ENCODE data around the gene NPIPB6. TPM values are rescaled to one million over a fixed set of nuclear protein-coding genes. Genes with fewer than 3 reads are reported as not detected.
"Not testable (repeated sequence)": the region's sequence is repeated elsewhere in the genome, so short reads cannot be mapped to it uniquely, and the experiment has no call there.

The NPIPB6 gene
- total RNA-seq = 1 to 10 TPM in 3 of 10 donors, under 1 TPM in 5, not detected in 2; 0.25 to 1.8 (median 0.72) TPM
- polyA plus RNA-seq = under 1 TPM; 0.12 to 0.22 TPM
- long read RNA-seq, donor 1 = 0 reads
- long read RNA-seq, donor 2 = 0 reads
- long read RNA-seq, donor 3 = 0 reads

DNA sequence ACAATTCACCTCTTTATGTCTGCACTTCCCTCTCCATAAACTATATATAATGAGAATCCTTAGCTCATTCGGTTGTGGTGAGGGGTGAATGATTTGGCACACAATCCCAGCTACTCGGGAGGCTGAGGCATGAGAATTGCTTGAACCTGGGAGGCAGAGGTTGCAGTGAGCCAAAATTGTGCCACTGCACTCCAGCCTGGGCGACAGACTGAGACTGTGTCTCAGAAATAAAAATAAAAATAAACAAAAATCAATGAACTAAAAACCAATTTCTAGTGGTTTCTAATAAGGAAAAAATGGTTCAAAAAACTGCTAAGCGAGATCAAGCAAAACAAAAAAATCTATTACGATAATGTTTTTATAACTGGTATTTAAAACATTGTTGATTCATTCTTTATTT lies at the start of gene NPIPB6:
NPIPB6 (minus strand) TSS at position 101 of the 400 bp plus-strand sequence. CDS start 686 bp downstream, outside the sequence.
- H3K36me3 ChIP-seq; intact Hi-C loops (cut with DNase I); H3K27ac ChIP-seq; ATAC-seq; H3K27me3 ChIP-seq; H3K4me3 ChIP-seq; H3K4me1 ChIP-seq; H3K9me3 ChIP-seq; DNase-seq: not testable (repeated sequence)
- no CpG with 5 or more reads among the region's 5 CpGs for WGBS, 2 donors

DNA sequence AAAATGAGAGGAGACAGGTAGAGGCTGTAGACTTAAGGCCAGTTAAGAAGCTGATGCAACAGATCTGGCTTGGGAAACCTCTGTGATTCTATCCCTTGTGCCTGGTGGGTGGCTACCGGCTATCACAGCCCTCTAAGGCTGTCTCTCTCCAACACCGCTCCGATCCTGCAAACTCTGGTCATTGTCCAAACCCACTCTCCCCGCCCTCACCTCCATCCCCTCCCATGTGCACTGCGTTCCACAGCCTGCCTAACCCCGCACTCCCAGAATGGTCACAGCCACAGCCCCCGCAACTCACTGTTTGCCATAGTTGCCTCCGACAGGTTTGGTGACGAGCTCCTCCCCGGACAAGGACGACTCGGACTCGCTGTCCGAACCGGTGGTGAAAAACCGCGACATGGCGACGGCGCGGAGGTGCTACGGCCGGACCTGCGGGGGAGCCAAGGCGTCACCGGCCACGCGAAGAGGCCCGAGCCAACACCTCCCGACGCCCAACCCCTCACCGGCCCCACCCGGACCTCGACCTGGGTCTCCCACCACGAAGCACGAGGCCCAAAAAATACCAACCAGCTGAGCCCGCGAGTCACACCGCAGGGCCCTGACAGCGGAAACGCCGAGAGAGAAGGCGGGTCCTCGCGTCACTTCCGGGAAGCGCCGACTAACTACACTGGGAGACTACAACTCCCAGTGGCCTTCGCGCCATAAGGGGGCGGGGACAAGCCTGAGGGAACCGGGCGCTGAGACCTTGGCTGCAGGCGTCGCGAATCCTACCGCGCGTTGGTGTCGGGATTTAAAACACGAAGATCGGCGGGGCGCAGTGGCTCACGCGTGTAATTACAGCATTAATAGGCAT lies 40.1 kb upstream of the NPIPB6 start, which contains the start of gene EIF3CL:
EIF3CL (minus strand) TSS at position 622 of the 853 bp plus-strand sequence; CDS start at position 399, 223 bp downstream.
- WGBS, 2 donors = no CpG with 5 or more reads among the region's 66 CpGs
- peak within 1 kb of the TSS in 6 of 10 donors; percentile 27 to 47 (median 36) for H3K4me3 ChIP-seq
- intact Hi-C loops (cut with DNase I) = not testable (repeated sequence)

DNA sequence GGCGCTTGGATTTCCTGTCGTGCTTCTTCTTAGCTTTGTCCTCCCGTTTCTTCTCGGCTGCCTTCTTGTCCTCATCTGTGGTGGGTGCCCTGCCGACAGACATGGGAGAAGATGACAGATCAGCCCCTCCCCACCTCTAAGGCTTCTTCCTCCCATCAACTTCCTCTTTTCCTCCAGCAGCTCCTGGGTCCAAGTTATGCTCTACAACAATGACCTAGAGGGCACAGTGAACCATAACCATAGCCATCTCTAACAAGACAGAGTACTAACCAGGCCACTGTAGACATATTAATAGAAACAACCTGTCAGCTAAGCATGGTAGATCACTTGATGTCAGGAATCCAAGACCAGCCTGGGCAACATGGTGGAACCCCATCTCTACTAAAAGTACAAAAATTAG lies 28.7 kb upstream of the NPIPB6 start:
- H3K27me3 ChIP-seq; H3K27ac ChIP-seq; intact Hi-C loops (cut with DNase I); H3K4me1 ChIP-seq; ATAC-seq; H3K36me3 ChIP-seq; H3K9me3 ChIP-seq; H3K4me3 ChIP-seq; DNase-seq: not testable (repeated sequence)
- WGBS, 2 donors = no CpG with 5 or more reads among the region's 5 CpGs

More for the DNA sequence above, 40.1 kb upstream of the NPIPB6 start, which contains the start of gene EIF3CL:
- H3K27ac ChIP-seq, H3K36me3 ChIP-seq, H3K9me3 ChIP-seq, DNase-seq, H3K4me1 ChIP-seq, H3K27me3 ChIP-seq: not testable (repeated sequence)
- ATAC-seq = peak; percentile 99 to 100 (median 100)

DNA sequence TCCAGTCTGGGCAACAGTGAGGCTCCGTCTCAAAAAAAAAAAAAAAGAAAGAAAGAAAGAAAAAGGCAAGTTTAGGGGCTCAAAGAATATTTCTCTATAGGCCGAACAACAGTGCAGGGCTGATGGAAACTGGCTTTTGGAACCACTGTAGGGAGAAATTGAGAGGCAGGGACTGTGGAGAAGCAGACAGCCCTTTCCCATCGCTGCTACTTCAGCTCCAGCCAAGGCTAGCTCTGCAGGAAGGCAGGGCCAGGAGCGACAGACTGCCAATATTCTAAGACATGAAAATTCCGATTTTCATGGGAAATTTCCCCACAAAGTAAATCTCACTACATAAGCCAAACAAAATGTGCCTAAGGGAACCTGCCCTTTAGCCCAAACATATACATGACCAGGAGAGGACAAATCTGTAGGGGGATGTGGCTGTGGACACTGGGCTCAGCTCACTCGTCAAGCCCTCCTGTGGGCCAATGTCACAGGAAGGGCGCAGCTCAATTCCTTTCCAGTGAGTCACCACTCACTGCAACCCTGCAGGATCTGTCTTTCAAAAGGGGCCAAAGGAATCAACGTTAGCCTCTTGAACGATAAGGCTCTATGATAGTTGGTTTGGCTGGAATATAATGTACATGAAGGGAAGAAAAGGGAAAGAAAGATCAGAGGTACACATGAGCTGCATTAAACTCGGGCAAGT lies 19.0 kb upstream of the NPIPB6 start:
- intact Hi-C loops (cut with DNase I); H3K27me3 ChIP-seq; H3K4me1 ChIP-seq; DNase-seq; H3K9me3 ChIP-seq; H3K36me3 ChIP-seq; H3K27ac ChIP-seq; H3K4me3 ChIP-seq: not testable (repeated sequence)
- ATAC-seq = peak in 7 of 8 donors; percentile 79 to 93 (median 88)
- WGBS, 2 donors = 62 to 100% methylated on average over 1 to 2 of the region's 10 CpGs

DNA sequence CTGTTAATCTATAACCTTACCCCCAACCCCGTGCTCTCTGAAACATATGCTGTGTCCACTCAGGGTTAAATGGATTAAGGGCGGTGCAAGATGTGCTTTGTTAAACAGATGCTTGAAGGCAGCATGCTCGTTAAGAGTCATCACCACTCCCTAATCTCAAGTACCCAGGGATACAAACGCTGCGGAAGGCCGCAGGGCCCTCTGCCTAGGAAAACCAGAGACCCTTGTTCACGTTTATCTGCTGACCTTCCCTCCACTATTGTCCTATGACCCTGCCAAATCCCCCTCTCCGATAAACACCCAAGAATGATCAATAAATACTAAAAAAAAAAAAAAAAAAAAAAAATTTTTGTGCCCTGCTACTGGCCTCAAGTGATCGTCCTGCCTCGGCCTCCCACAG lies 14.5 kb upstream of the NPIPB6 start:
- WGBS, 2 donors = 74 to 86% methylated on average over 4 of the region's 10 CpGs
- H3K36me3 ChIP-seq; H3K27ac ChIP-seq; H3K9me3 ChIP-seq; H3K27me3 ChIP-seq; H3K4me1 ChIP-seq; intact Hi-C loops (cut with DNase I); H3K4me3 ChIP-seq; ATAC-seq; DNase-seq: not testable (repeated sequence)

DNA sequence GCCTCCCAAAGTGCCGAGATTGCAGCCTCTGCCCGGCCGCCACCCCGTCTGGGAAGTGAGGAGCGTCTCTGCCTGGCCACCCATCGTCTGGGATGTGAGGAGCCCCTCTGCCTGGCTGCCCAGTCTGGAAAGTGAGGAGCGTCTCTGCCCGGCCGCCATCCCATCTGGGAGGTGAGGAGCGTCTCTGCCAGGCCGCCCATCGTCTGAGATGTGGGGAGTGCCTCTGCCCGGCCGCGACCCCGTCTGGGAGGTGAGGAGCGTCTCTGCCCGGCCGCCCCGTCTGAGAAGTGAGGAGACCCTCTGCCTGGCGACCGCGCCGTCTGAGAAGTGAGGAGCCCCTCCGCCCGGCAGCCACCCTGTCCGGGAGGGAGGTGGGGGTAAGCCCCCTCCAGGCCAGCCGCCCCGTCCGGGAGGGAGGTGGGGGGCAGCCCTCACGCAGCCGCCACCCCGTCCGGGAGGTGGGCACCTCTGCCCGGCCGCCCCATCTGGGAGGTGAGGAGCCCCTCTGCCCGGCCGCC lies 13.9 kb upstream of the NPIPB6 start:
- H3K4me3 ChIP-seq; intact Hi-C loops (cut with DNase I); ATAC-seq; H3K27ac ChIP-seq; H3K36me3 ChIP-seq; H3K9me3 ChIP-seq; H3K27me3 ChIP-seq; H3K4me1 ChIP-seq; DNase-seq: not testable (repeated sequence)
- 94 to 98% methylated on average over 23 to 28 of the region's 38 CpGs for WGBS, 2 donors

DNA sequence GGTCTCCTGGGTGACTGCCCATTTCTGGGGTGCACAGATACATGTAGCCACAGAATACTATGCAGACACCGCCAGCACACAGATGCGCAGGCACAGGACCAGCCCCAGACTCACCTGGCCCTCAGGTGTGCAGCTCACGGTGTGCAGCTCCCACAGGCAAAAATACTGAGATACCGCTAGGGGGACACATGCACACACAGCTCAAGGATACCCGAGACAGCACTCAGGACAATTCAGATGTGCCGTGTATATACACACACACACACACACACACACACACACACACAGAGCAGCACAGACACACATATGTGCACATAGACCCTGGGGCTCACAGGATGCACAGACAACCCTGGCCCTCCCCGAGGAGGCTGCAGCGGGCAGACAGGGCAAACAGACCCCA lies 11.8 kb upstream of the NPIPB6 start:
- H3K27ac ChIP-seq; H3K36me3 ChIP-seq; DNase-seq; intact Hi-C loops (cut with DNase I); H3K4me3 ChIP-seq; H3K4me1 ChIP-seq; H3K9me3 ChIP-seq; H3K27me3 ChIP-seq: not testable (repeated sequence)
- WGBS, 2 donors = 4 to 7% methylated on average over 3 of the region's 8 CpGs
- peak in 6 of 8 donors; percentile 39 to 69 (median 47) for ATAC-seq

DNA sequence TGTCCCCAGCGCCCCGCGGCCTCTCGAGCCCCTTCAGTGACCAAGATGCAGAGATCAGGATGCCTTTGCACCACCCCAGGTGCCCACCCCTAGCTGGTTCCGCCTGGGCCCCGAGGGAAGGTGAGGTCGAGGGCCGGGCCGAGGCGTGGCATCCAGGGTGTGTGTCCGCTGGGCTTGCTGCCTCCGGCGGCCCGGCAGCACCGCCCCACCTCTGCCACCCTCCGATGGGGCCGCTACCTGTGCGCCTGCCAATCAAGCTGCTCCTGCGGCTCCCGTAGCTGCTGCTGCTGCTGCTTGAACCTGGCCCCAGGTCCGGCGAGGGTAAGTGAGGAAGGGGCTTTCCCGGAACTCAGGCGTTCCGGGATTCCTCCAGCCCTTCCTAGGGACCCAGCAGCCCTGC lies 11.0 kb upstream of the NPIPB6 start:
- H3K36me3 ChIP-seq; DNase-seq; H3K4me1 ChIP-seq; H3K27me3 ChIP-seq; intact Hi-C loops (cut with DNase I); H3K27ac ChIP-seq; H3K4me3 ChIP-seq; H3K9me3 ChIP-seq: not testable (repeated sequence)
- peak in 1 of 8 donors; percentile 31 for ATAC-seq
- 0 to 2% methylated on average over 6 of the region's 25 CpGs for WGBS, 2 donors

DNA sequence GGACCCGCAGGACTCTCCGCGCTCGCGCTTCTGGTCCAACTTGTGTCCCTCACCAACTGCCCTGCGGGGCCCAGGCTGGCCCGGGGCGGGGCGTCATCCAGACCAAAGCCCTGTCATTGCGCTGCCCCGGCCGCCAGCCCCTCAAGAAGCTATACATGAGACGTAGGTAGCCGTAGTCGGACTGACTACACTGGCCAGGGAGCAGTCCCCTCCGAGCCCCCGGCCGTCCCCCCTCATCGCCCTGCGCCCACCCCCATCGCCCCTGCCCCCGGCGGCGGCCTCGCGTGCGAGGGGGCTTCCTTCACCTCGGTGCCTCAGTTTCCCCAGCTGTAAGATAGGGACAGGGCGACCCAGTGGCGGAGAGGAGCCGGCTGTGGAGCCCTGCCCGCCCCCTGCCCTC lies 4.6 kb upstream of the NPIPB6 start:
- H3K36me3 ChIP-seq; H3K27ac ChIP-seq; H3K9me3 ChIP-seq; H3K4me1 ChIP-seq; DNase-seq; intact Hi-C loops (cut with DNase I); H3K4me3 ChIP-seq; H3K27me3 ChIP-seq: not testable (repeated sequence)
- ATAC-seq = peak in 1 of 8 donors; percentile 6
- WGBS, 2 donors = 16 to 26% methylated on average over 18 to 25 of the region's 32 CpGs
